Measurements from ENCODE around the gene MRLN. TPM values are rescaled to one million over a fixed set of nuclear protein-coding genes. Genes with fewer than 3 reads are reported as not detected.

The MRLN gene
- total RNA-seq, 1 donor from 2014 or later = not detected

DNA sequence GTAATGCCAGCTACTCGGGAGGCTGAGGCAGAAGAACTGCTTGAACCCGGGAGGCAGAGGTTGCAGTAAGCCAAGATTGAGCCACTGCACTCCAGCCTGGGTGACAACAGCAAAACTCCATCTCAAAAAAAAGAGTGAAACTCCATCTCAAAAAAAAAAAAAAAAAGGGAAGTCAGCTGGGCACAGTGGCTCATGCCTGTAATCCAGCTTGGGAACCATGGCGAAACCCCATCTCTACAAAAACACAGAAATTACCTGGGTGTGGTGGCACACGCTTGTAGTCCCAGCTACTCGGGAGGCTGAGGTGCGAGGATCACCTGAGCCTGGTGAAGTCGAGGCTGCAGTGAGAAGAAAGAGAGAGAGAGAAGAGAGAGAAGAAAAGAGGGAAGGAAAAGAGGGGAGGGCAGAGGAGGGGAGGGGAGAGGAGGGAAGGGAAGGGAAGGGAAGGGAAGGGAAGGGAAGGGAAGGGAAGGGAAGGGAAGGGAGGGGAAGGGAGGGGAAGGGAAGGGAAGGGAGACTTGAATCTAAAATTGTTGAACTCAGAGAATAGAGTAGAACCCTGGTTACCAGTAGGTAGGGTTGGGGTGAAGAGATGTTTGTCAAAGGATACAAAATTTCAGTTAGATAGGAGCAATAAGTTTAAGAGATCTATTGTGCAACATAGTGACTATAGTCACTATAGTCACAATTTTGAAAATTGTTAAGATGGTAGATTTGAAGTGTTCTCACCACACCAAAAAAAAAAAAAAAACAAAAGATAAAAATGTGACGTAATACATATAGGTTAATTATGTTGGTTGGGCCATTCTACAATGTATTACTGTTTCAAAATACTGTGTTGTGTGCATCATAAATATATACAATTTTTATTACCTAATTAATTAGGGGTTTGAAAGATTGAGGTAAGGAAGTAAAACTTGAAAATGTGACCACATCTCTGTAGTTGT lies 46.1 kb downstream of the MRLN start:
- ATAC-seq (no peak), DNase-seq (ENCODE audit: low spot score) (no peak)

GRCh38 chr10:59705931-59706330 lies 47.3 kb downstream of the MRLN start:
- DNase-seq (ENCODE audit: low spot score) (no peak), ATAC-seq (no peak)

DNA sequence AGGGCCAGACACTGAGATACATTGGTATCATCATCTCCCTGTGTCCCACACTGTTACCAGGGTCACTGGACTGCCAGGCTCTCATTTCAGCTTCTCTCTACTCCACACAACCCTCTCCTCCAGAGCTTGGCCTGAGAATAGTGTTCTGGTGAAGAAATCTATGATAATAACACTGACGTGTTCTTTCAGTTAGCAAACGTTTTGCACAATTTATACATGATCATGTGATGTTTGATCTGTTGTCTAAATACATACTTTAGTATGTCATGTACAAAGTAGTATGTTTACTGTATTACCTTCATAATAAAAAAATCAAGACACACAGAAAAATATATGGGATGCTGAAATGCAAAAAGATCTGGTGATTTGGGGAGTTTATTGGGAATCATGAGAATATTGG lies 48.6 kb downstream of the MRLN start:
- ATAC-seq (no peak), DNase-seq (ENCODE audit: low spot score) (no peak)

DNA sequence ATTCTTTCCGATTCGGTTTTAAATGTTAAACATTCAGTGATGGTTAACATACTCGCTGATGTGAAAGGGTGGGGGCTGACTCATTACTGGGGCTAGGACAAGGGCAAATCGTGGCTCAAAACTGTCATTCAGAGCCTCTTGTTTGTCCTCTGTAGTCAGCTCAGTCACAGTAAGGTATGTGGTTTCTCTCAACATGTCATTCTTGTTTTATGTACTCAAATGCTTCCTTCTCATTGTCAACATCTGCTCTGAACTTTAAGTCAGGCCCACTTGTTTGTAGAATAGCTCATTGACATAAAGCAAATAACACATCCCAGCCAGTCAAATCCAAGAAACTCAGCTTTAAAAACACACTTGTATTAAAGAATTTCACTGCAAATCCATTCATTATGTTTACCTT lies 50.9 kb downstream of the MRLN start:
- no peak for ATAC-seq

DNA sequence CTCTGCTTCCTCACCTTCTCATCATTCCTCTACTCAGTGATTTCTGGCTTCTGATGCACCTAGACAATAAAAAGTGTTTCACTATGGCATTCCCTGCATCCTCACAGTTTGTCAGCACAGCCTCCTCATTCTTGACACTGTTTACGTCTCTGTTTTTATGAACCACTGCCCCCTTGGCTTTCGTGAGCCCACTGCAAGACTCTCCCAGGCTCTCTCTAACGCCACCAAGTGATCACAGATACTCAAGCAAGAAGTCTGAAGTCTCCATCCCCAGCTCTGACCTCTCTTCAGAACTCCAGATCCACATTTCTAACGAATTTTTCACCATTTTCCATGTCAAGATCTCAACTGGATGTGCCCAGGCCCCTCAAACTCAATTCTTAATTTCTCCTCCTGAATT lies 52.5 kb downstream of the MRLN start:
- DNase-seq (ENCODE audit: low spot score) (no peak), ATAC-seq (no peak)

More for the DNA sequence above, 50.9 kb downstream of the MRLN start:
- DNase-seq (ENCODE audit: low spot score) = no peak

DNA sequence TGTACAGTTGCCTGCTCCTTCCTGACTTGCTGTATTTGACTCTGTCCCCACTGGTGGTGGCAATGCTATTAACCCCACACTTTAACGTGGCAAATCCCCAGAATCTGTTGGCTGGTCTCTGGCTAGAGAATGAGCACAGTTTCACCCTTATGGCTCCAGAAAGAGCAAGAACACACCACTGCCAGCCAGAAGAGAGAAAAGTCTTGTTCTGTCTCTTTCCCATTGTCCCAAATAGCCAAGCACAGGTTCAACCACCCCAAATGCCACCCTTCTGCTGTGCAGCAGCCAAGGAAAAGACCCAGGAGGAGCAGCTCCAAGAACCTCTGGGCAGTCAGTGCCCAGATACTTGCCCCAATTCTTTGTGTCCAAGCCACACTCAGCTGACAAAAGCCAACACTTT lies 54.9 kb downstream of the MRLN start:
- ATAC-seq (no peak), DNase-seq (ENCODE audit: low spot score) (no peak)

- DNase-seq (ENCODE audit: low spot score) (no peak), ATAC-seq (no peak)
Measured at GRCh38 chr10:59695637-59696036, 57.6 kb downstream of the MRLN start.

GRCh38 chr10:59694936-59695335 lies 58.3 kb downstream of the MRLN start:
- DNase-seq (ENCODE audit: low spot score) (no peak), ATAC-seq (no peak)

DNA sequence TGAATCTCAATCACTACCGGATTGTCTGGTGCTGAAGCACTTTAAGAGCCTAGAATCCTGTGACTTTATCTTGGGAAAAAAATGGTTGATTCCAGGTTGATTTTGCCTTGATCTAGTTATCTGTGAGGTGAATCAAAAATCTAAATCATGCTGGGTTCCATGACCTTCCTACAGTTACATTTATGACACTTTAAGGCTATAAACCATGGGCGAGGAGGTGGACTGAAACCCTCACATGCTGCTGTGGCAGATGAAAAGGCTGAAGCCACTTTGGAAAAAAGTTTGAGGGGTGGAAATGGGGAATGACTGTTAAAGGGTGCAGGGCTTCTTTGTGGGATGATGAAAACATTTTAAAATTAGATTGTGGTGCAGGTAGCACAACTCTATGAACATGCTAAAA lies 61.1 kb downstream of the MRLN start:
- DNase-seq (ENCODE audit: low spot score) (no peak), ATAC-seq (no peak)

- DNase-seq (ENCODE audit: low spot score) = no peak
- no peak for ATAC-seq
Measured at GRCh38 chr10:59688921-59689351, 64.3 kb downstream of the MRLN start.

- ATAC-seq = no peak
Measured at GRCh38 chr10:59687657-59688056, 65.6 kb downstream of the MRLN start.

More at GRCh38 chr10:59687657-59688056, 65.6 kb downstream of the MRLN start:
- DNase-seq (ENCODE audit: low spot score) = no peak

Other genes starting within 250 kb of the MRLN start
- gene SLC16A9, start 43.6 kb downstream of the MRLN start, total RNA-seq = 0.73 TPM
- gene CCDC6, start 153.1 kb upstream of the MRLN start, total RNA-seq = 8.4 TPM

Measured in left lobe of liver (tissue), 2 donors.